CD14-positive monocyte (primary cell): ENCODE data around the gene NR2E1. TPM values are rescaled to one million over a fixed set of nuclear protein-coding genes. Genes with fewer than 3 reads are reported as not detected.

Experiments
- DNase-seq, 3 donors: peaks; one replicate each; pipeline ENCODE4 v3.0.0-alpha.2; 2011 to 2022
- H2AFZ ChIP-seq: 2 replicates; pipeline ENCODE4 v1.6.0; 2012; ENCODE audit warnings: mild to moderate bottlenecking, low read depth, low read length, inconsistent platforms; ENCODE audit not compliant: insufficient read depth, poor library complexity, severe bottlenecking
- H3K27ac ChIP-seq, 2 donors: 1 replicate in 1 of 2; 2 replicates in 1 of 2; pipeline ENCODE4 v1.5.1; 2012 to 2013; ENCODE audit warnings: low read length in 2 of 2, control low read depth in 1 of 2, inconsistent platforms in 1 of 2, low read depth in 1 of 2, mild to moderate bottlenecking in 1 of 2
- H3K27me3 ChIP-seq, 2 donors: one replicate each; pipeline versions ENCODE4 v1.6.0 to v1.6.1; 2011 to 2013; ENCODE audit warnings: low read length in 2 of 2; ENCODE audit not compliant: control insufficient read depth in 2 of 2, insufficient read depth in 2 of 2
- H3K36me3 ChIP-seq, 2 donors: replicated peaks in 1 of 2; 1 replicate in 1 of 2; 2 replicates in 1 of 2; pipeline versions ENCODE4 v1.5.1 to v1.6.1; 2012 to 2013; ENCODE audit warnings: low read length in 2 of 2, control low read depth in 1 of 2, inconsistent platforms in 1 of 2, mild to moderate bottlenecking in 1 of 2; ENCODE audit not compliant: insufficient read depth in 2 of 2, control insufficient read depth in 1 of 2
- H3K4me1 ChIP-seq, 2 donors: 1 replicate in 1 of 2; 2 replicates in 1 of 2; pipeline versions ENCODE4 v1.5.1 to v1.6.1; 2012 to 2013; ENCODE audit warnings: low read length in 2 of 2, control low read depth in 1 of 2, inconsistent platforms in 1 of 2, mild to moderate bottlenecking in 1 of 2, moderate library complexity in 1 of 2; ENCODE audit not compliant: insufficient read depth in 2 of 2, control insufficient read depth in 1 of 2
- H3K4me2 ChIP-seq: replicated peaks from 2 replicates; pipeline ENCODE3; 2012; ENCODE audit warnings: low read length, moderate library complexity, mild to moderate bottlenecking; ENCODE audit not compliant: poor library complexity, severe bottlenecking; ENCODE audit errors: extremely low read depth
- H3K4me3 ChIP-seq, 3 experiments: fragments of 200-600 bp in 1 of 3; sonication (generic) in 1 of 3; replicated peaks in 1 of 3; 1 replicate in 2 of 3; 2 replicates in 1 of 3; pipeline ENCODE4 v1.5.1; 2011 to 2013; ENCODE audit warnings: low read length in 3 of 3, mild to moderate bottlenecking in 3 of 3, control low read depth in 2 of 3, low read depth in 2 of 3, inconsistent platforms in 1 of 3, moderate library complexity in 1 of 3
- H3K79me2 ChIP-seq: 2 replicates; pipeline ENCODE4 v1.6.0; 2012; ENCODE audit warnings: mild to moderate bottlenecking, control low read depth, inconsistent platforms, low read length, moderate library complexity; ENCODE audit not compliant: insufficient read depth
- H3K9ac ChIP-seq: 2 replicates; pipeline ENCODE4 v1.6.0; 2017; ENCODE audit warnings: low read length, mild to moderate bottlenecking; ENCODE audit not compliant: insufficient read depth, poor library complexity, severe bottlenecking
- H3K9me3 ChIP-seq, 2 donors: replicated peaks in 1 of 2; 1 replicate in 1 of 2; 2 replicates in 1 of 2; pipeline versions ENCODE4 v1.5.1 to v1.6.1; 2012 to 2013; ENCODE audit warnings: low read length in 2 of 2, control low read depth in 1 of 2; ENCODE audit not compliant: control insufficient read depth in 1 of 2, insufficient read depth in 1 of 2
- H4K20me1 ChIP-seq: 2 replicates; pipeline ENCODE4 v1.6.0; 2012; ENCODE audit warnings: mild to moderate bottlenecking, low read length, control low read depth, moderate library complexity; ENCODE audit not compliant: insufficient read depth
- H3K27ac Mint-ChIP-seq, 7 donors: one replicate each; pipeline ENCODE4 v1.8.0; 2020; ENCODE audit warnings: mild to moderate bottlenecking in 7 of 7, mixed read lengths in 7 of 7, moderate library complexity in 6 of 7, inconsistent platforms in 2 of 7
- H3K27me3 Mint-ChIP-seq, 3 donors: one replicate each; pipeline ENCODE4 v1.8.0; 2021 to 2022; ENCODE audit warnings: low read depth in 3 of 3, mild to moderate bottlenecking in 3 of 3, mixed read lengths in 3 of 3, moderate library complexity in 3 of 3, inconsistent platforms in 1 of 3
- H3K36me3 Mint-ChIP-seq, 2 donors: one replicate each; pipeline ENCODE4 v1.8.0; 2020; ENCODE audit warnings: mixed read lengths in 2 of 2, inconsistent platforms in 1 of 2, mild to moderate bottlenecking in 1 of 2
- H3K4me1 Mint-ChIP-seq: one replicate; pipeline ENCODE4 v1.8.0; 2020; ENCODE audit warnings: mild to moderate bottlenecking, mixed read lengths
- H3K4me3 Mint-ChIP-seq, 2 donors: one replicate each; pipeline ENCODE4 v1.8.0; 2020; ENCODE audit warnings: mild to moderate bottlenecking in 2 of 2, mixed read lengths in 2 of 2, moderate library complexity in 1 of 2
- H3K9me3 Mint-ChIP-seq, 7 donors: one replicate each; pipeline ENCODE4 v1.8.0; 2020 to 2022; ENCODE audit warnings: mixed read lengths in 7 of 7, mild to moderate bottlenecking in 6 of 7, moderate library complexity in 6 of 7, inconsistent platforms in 2 of 7
- WGBS: methylation state at CpG from one replicate; pipeline ENCODE4 v1.1.5; 2013; ENCODE audit warnings: missing lambda C conversion rate; ENCODE audit not compliant: insufficient coverage; 5-methylcytosine and 5-hydroxymethylcytosine counted together
- intact Hi-C, 2 donors: fragments of 100-400 bp; cut with micrococcal nuclease; formaldehyde crosslinking; loops; one replicate each; pipeline versions ENCODE4 v1.15.0 to v1.15.1; 2023
- polyA plus RNA-seq, 3 donors: library from polyadenylated mRNA; depleted of rRNA in 1 of 3; unstranded in 2 of 3; stranded (reverse) in 1 of 3; fragments of 300-500 nt in 2 of 3; fragments of >200 nt in 1 of 3; fragmentation: Illumina TruSeq in 2 of 3; gene quantifications; 1 replicate in 2 of 3; 2 replicates in 1 of 3; pipeline ENCODE4 v1.2.3, GENCODE V29; 2012 to 2021
- TF ChIP-seq, protein P1 (sequence below): fragments of 200-600 bp; IDR thresholded peaks from one replicate; pipeline ENCODE4 v1.8.0; 2022; ENCODE audit warnings: antibody characterized with exemption, mild to moderate bottlenecking

Gene NR2E1
- polyA plus RNA-seq, 3 donors = not detected

DNA sequence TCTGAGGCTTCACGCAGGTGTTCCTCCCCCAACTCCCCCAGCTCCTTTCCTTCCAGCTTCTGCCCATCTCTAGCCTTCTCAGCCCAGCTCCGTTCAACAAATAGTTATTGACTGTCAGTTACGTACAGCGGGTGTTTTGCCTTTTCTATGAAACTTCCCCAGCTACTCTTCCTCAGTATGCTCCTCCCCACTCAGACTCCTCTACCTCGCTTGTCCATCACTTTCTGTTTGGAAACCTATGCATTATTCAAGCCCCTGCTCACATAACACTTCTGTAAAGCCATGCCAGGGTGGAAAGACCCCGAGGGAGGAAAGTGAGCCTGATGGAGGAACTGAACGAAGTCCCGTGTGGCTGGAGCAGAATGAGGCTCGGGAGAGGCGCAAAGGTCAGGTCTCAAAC, 44.2 kb upstream of the NR2E1 start:
- peaks cover 8 to 21% of the 10 kb centered on the region in 2 donors for H3K36me3 Mint-ChIP-seq
- Histone ChIP-seq H3K4me1 (peaks cover 25 to 31% of the 10 kb centered on the region in 2 donors), H3K4me3 (no peak overlapping the region), H3K4me2 (no peak overlapping the region), H3K27me3 (peaks cover 91 to 97% of the 10 kb centered on the region in 2 donors), H3K9ac (no peak overlapping the region), H4K20me1 (no peaks in the 10 kb centered on the region), H3K27ac (no peak overlapping the region), H3K79me2 (no peaks in the 10 kb centered on the region), H2AFZ (no peak overlapping the region), H3K9me3 (peaks cover 0 to 38% of the 10 kb centered on the region in 2 donors), H3K36me3 (no peaks in the 10 kb centered on the region)
- H3K4me1 Mint-ChIP-seq = peaks cover 29% of the 10 kb centered on the region
- 27% methylated on average over 9 of the region's 10 CpGs for WGBS
- TF ChIP-seq, protein P1, sequence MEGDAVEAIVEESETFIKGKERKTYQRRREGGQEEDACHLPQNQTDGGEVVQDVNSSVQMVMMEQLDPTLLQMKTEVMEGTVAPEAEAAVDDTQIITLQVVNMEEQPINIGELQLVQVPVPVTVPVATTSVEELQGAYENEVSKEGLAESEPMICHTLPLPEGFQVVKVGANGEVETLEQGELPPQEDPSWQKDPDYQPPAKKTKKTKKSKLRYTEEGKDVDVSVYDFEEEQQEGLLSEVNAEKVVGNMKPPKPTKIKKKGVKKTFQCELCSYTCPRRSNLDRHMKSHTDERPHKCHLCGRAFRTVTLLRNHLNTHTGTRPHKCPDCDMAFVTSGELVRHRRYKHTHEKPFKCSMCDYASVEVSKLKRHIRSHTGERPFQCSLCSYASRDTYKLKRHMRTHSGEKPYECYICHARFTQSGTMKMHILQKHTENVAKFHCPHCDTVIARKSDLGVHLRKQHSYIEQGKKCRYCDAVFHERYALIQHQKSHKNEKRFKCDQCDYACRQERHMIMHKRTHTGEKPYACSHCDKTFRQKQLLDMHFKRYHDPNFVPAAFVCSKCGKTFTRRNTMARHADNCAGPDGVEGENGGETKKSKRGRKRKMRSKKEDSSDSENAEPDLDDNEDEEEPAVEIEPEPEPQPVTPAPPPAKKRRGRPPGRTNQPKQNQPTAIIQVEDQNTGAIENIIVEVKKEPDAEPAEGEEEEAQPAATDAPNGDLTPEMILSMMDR = no peak
- no peak for DNase-seq
- intact Hi-C loops = no loop called here
- no peak overlapping the region for H3K27ac Mint-ChIP-seq
- H3K9me3 Mint-ChIP-seq = peaks cover 2 to 34% (median 25%) of the 10 kb centered on the region in 7 donors
- H3K4me3 Mint-ChIP-seq = peak overlapping the region in 1 of 2 donors; percentile 70
- H3K27me3 Mint-ChIP-seq = peaks cover 90 to 99% (median 98%) of the 10 kb centered on the region in 3 donors

DNA sequence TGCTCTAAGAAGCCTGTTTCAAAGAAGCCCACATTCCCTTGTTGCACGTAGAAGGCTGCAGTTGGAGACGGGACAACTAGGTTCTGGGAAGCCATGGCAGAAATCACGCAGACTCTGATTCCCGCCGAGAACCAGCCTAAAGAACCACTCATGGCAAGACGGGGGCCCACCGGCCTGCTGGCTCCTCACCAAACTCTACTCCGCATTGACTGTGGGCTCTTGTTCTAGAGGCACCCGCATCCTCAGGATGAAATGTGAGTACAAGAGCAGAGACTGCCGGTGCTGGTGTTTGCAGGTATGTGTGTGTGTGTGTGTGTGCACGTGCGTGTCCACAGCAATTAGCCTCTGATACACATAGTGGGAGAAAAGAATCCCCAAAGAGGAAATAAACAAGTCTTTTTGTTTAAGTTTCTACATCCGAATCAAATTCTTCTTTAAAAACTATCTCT, 42.3 kb upstream of the NR2E1 start:
- no peak overlapping the region for H2AFZ ChIP-seq
- H3K9ac ChIP-seq = no peak overlapping the region
- H3K36me3 Mint-ChIP-seq = peaks cover 4 to 17% of the 10 kb centered on the region in 2 donors
- intact Hi-C loops = no loop called here
- H3K27ac ChIP-seq = no peak overlapping the region
- peaks cover 93 to 99% of the 10 kb centered on the region in 2 donors for H3K27me3 ChIP-seq
- no peak overlapping the region for H3K4me2 ChIP-seq
- H3K4me3 Mint-ChIP-seq = peak overlapping the region in 1 of 2 donors; percentile 13
- no peaks in the 10 kb centered on the region for H4K20me1 ChIP-seq
- peaks cover 0 to 22% (median 14%) of the 10 kb centered on the region in 7 donors for H3K9me3 Mint-ChIP-seq
- TF ChIP-seq, protein P1 = no peak
- peaks cover 17% of the 10 kb centered on the region for H3K4me1 Mint-ChIP-seq
- H3K4me3 ChIP-seq = no peak overlapping the region
- H3K27ac Mint-ChIP-seq = no peak overlapping the region
- peaks cover 93 to 98% (median 97%) of the 10 kb centered on the region in 3 donors for H3K27me3 Mint-ChIP-seq
- no peak for DNase-seq
- H3K79me2 ChIP-seq = no peaks in the 10 kb centered on the region
- WGBS = 24% methylated on average over 7 of the region's 13 CpGs
- peaks cover 11 to 14% of the 10 kb centered on the region in 2 donors for H3K4me1 ChIP-seq
- H3K9me3 ChIP-seq = peaks cover 0 to 29% of the 10 kb centered on the region in 2 donors
- no peaks in the 10 kb centered on the region for H3K36me3 ChIP-seq
